ENCODE measurements around the gene BACE2. TPM values are rescaled to one million over a fixed set of nuclear protein-coding genes. Genes with fewer than 3 reads are reported as not detected.

Gene BACE2
- total and polyA plus RNA-seq, 2 of the 4 experiments (the other 2 are of a cell fraction), result 17.0 to 35.5 TPM

DNA sequence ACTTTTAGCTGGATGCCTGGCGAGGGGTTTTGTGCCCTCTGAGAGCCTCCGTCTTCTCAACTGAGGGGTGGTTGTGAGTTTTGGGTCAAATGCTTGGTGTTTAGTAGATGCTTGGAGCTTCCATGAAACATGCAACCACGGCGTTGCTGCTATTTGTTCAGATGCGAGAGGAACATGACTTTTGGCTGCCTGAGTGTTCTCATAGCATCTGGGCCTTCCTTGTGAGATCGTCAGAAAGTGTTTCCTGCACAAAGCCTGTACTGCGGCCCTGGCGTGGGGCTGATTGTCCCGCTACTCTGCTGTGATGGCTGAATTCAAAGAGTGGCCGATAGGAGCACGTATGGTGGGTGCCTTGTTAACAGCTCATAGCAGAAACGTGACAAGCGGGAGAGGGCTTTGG lies 78.8 kb downstream of the BACE2 start:
- no peak overlapping the region for H2AK9ac ChIP-seq (replicated peaks; ENCODE audit: low read depth, low read length, poor library complexity)
- H3K23ac ChIP-seq (ENCODE audit: low read depth, low read length), result no peak overlapping the region
- no peaks in the 10 kb centered on the region for H3K27me3 ChIP-seq (ENCODE audit: control insufficient read depth, insufficient read depth, low read length)
- H2AK5ac ChIP-seq (ENCODE audit: low read depth, low read length), result no peak overlapping the region
- no peak overlapping the region for H2AFZ ChIP-seq (replicated peaks; ENCODE audit: low read length, poor library complexity)
- BruUV-seq (replicated peaks), result no TSS peak
- no peak overlapping the region for H3K18ac ChIP-seq (ENCODE audit: low read depth, low read length)
- peaks cover 14% of the 10 kb centered on the region for H3K9me1 ChIP-seq (ENCODE audit: insufficient read depth, low read length)
- H3K4me2 ChIP-seq (ENCODE audit: low read depth, low read length), result no peak overlapping the region
- peaks cover 1% of the 10 kb centered on the region; the same call in 1 of the 2 replicates for H3K36me3 ChIP-seq (ENCODE audit: control insufficient read depth, insufficient read depth, low read length)
- no peak overlapping the region for H3K4ac ChIP-seq (ENCODE audit: low read depth, low read length)
- no peak overlapping the region for H2BK5ac ChIP-seq (ENCODE audit: low read depth, low read length, poor library complexity, severe bottlenecking)
- H4K91ac ChIP-seq (ENCODE audit: insufficient read depth, low read depth, low read length), result no peak overlapping the region
- peaks cover 8% of the 10 kb centered on the region; the same call in 1 of the 2 replicates for H3K4me1 ChIP-seq (ENCODE audit: control insufficient read depth, insufficient read depth, low read length)
- DNase-seq (no peak), ATAC-seq (ENCODE audit: low read depth) (no peak)
- H4K20me1 ChIP-seq (ENCODE audit: insufficient read depth, low read length), result no peaks in the 10 kb centered on the region
- H3K9me3 ChIP-seq (ENCODE audit: control insufficient read depth, insufficient read depth, low read length), result no peaks in the 10 kb centered on the region
- ChIA-PET CTCF (interaction anchor here (1.4 kb wide), 1 partner anchor 27 kb away, joined by 3 read pairs; no protein-coding TSS in a partner anchor), POLR2A (ENCODE audit: unreplicated experiment) (no interaction called here)
- dilution Hi-C loops (cut with HindIII; ENCODE audit: low sequenced_read_pairs, unreplicated experiment) (no loop called here), intact Hi-C loops (cut with micrococcal nuclease) (no loop called here), in situ Hi-C loops (cut with MboI; ENCODE audit: low sequenced_read_pairs) (no loop called here)
- no peak overlapping the region for H2BK15ac ChIP-seq (ENCODE audit: low read depth, low read length)
- H2BK120ac ChIP-seq (ENCODE audit: low read depth, low read length), result no peak overlapping the region
- no peak overlapping the region for H4K8ac ChIP-seq (ENCODE audit: low read depth in 2 of 2, low read length in 2 of 2)
- no peak overlapping the region for H3K14ac ChIP-seq (replicated peaks; ENCODE audit: low read depth, low read length)
- TF ChIP-seq, protein P1, sequence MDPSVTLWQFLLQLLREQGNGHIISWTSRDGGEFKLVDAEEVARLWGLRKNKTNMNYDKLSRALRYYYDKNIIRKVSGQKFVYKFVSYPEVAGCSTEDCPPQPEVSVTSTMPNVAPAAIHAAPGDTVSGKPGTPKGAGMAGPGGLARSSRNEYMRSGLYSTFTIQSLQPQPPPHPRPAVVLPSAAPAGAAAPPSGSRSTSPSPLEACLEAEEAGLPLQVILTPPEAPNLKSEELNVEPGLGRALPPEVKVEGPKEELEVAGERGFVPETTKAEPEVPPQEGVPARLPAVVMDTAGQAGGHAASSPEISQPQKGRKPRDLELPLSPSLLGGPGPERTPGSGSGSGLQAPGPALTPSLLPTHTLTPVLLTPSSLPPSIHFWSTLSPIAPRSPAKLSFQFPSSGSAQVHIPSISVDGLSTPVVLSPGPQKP (IDR thresholded peaks at IDR 0.05; ENCODE audit: borderline replicate concordance, low read depth, low read length), result no peak
- TF ChIP-seq BHLHE40 (IDR thresholded peaks at IDR 0.05; ENCODE audit: low read depth, low read length), result no peak
- no peak for TF ChIP-seq RCOR1 (IDR thresholded peaks at IDR 0.05; ENCODE audit: insufficient replicate concordance, low read length)
- no peak for TF ChIP-seq MAFK (IDR thresholded peaks at IDR 0.05; ENCODE audit: low read depth, low read length)
- no peak for TF ChIP-seq CEBPB (IDR thresholded peaks at IDR 0.05; ENCODE audit: low read depth, low read length)
- no peak for TF ChIP-seq POLR2A (IDR thresholded peaks at IDR 0.05; ENCODE audit: low read depth, low read length)
- TF ChIP-seq MXI1 (IDR thresholded peaks at IDR 0.05; ENCODE audit: borderline replicate concordance, low read depth, low read length), result no peak
- TF ChIP-seq, protein P2, sequence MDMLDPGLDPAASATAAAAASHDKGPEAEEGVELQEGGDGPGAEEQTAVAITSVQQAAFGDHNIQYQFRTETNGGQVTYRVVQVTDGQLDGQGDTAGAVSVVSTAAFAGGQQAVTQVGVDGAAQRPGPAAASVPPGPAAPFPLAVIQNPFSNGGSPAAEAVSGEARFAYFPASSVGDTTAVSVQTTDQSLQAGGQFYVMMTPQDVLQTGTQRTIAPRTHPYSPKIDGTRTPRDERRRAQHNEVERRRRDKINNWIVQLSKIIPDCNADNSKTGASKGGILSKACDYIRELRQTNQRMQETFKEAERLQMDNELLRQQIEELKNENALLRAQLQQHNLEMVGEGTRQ (IDR thresholded peaks at IDR 0.05; ENCODE audit: low read depth, low read length), result no peak
- no peak for TF ChIP-seq SMC3 (IDR thresholded peaks at IDR 0.05; ENCODE audit: low read depth, low read length)
- no peak for TF ChIP-seq RAD21 (IDR thresholded peaks at IDR 0.05; ENCODE audit: low read length)
- TF ChIP-seq CHD1 (IDR thresholded peaks at IDR 0.05; ENCODE audit: low read depth, low read length), result no peak
- TF ChIP-seq NFE2L2 (IDR thresholded peaks at IDR 0.05; ENCODE audit: low read depth, low read length), result no peak
- TF ChIP-seq RFX5 (IDR thresholded peaks at IDR 0.05; ENCODE audit: low read depth, low read length), result no peak
- TF ChIP-seq MAZ (IDR thresholded peaks at IDR 0.05; ENCODE audit: borderline replicate concordance, low read depth, low read length), result no peak
- TF ChIP-seq, protein P3, sequence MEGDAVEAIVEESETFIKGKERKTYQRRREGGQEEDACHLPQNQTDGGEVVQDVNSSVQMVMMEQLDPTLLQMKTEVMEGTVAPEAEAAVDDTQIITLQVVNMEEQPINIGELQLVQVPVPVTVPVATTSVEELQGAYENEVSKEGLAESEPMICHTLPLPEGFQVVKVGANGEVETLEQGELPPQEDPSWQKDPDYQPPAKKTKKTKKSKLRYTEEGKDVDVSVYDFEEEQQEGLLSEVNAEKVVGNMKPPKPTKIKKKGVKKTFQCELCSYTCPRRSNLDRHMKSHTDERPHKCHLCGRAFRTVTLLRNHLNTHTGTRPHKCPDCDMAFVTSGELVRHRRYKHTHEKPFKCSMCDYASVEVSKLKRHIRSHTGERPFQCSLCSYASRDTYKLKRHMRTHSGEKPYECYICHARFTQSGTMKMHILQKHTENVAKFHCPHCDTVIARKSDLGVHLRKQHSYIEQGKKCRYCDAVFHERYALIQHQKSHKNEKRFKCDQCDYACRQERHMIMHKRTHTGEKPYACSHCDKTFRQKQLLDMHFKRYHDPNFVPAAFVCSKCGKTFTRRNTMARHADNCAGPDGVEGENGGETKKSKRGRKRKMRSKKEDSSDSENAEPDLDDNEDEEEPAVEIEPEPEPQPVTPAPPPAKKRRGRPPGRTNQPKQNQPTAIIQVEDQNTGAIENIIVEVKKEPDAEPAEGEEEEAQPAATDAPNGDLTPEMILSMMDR (conservative IDR thresholded peaks at IDR 0.05; ENCODE audit: low read depth, low read length), result no peak
- H4K5ac ChIP-seq (ENCODE audit: low read depth, low read length), result no peak overlapping the region
- no peak overlapping the region for H3K27ac ChIP-seq (ENCODE audit: insufficient read depth, low read length)
- H3K9ac ChIP-seq (ENCODE audit: low read depth, low read length), result no peak overlapping the region
- no peak overlapping the region for H3K56ac ChIP-seq (ENCODE audit: extremely low read depth, insufficient read depth, low read length)
- H3K79me1 ChIP-seq (ENCODE audit: low read depth in 1 of 2, low read length in 2 of 2), result no peaks in the 10 kb centered on the region; a peak in 1 of 4 replicates
- H2BK20ac ChIP-seq (ENCODE audit: low read depth, low read length), result no peak overlapping the region
- H3K4me3 ChIP-seq (ENCODE audit: insufficient read depth, low read depth, low read length), result no peak overlapping the region
- 89% methylated on average over 12 of the region's 13 CpGs; no CpG with 5 or more reads in 1 of the 2 experiments for WGBS, 2 experiments (ENCODE audit: extremely low coverage in 2 of 2, insufficient read length in 1 of 2)

Data from IMR-90 (cell line).